ENCODE data around the gene MACROD2. TPM values are rescaled to one million over a fixed set of nuclear protein-coding genes. Genes with fewer than 3 reads are reported as not detected.

The MACROD2 gene
- total RNA-seq, 1 donor from 2014 or later: 3.8 TPM

- DNase-seq (ENCODE audit: low spot score): no peak
Measured at GRCh38 chr20:15682690-15683089, 1687.4 kb downstream of the MACROD2 start.

DNA sequence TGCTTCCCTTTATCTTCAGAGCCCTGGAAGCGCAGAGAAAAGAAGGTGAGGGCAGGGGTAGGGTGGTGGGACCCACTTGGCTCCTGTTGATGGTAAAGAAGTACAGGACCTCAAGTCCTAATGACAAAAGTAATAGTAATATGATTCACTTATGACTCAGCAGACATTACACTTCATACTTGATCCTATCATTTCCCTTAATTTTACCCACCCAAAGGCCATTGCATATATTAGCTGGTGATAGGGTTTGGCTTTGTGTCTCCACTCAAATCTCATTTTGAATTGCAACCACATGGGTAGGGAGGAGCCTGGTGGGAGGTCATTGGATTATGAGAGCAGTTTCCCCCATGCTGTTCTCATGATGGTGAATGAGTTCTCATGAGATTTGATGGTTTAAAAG lies 1697.3 kb downstream of the MACROD2 start:
- DNase-seq (ENCODE audit: low spot score): no peak

- no peak for DNase-seq (ENCODE audit: low spot score)
Measured at GRCh38 chr20:15699431-15700146, 1704.3 kb downstream of the MACROD2 start.

GRCh38 chr20:15700147-15700765 lies 1704.9 kb downstream of the MACROD2 start:
- DNase-seq (ENCODE audit: low spot score): no peak

- DNase-seq (ENCODE audit: low spot score): no peak
Measured at GRCh38 chr20:15702161-15702560, 1706.8 kb downstream of the MACROD2 start.

GRCh38 chr20:15703171-15703911 lies 1708.0 kb downstream of the MACROD2 start:
- DNase-seq (ENCODE audit: low spot score): no peak

DNA sequence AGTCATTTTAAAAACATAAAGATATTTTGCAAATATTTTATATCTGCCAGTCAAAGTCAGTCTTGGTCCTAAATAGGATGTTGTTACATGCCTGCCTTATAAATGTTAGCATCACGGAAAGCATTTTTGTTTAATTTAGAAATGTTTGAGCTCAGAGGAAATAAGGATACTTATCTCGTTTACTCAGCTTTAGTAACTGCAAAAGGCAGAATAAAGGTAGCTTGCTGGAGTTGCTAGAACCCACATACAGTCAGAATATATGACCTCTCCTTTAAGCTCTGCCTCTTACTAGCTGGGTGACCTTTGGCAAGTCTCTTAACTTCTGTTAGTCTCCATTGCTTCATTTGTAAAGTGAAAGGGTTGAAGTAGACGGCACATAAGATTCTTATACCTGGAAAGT lies 1710.7 kb downstream of the MACROD2 start:
- DNase-seq (ENCODE audit: low spot score): no peak

DNA sequence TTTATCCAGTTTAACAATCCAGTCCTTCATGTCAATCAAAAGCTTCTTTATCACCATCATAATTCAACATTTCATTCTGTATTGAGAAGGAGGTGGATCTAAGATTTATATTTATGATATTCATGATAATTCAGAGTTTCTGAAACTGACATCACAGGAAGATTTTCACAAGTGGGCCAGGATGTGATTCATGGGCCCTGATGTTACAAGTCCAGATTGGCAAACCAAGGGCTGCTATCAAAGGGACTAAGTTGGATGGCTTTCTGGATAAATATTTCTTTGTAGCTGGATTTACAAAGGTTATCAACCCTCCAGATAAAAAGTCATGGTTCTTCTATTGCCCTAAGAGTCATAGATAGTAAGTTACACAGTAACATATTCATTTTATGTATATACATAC lies 1711.4 kb downstream of the MACROD2 start:
- DNase-seq (ENCODE audit: low spot score): no peak

- no peak for DNase-seq (ENCODE audit: low spot score)
Measured at GRCh38 chr20:15708984-15709598, 1713.8 kb downstream of the MACROD2 start.

GRCh38 chr20:15710636-15711035 lies 1715.3 kb downstream of the MACROD2 start:
- DNase-seq (ENCODE audit: low spot score): no peak

GRCh38 chr20:15711177-15711576 lies 1715.9 kb downstream of the MACROD2 start:
- DNase-seq (ENCODE audit: low spot score): no peak

GRCh38 chr20:15716256-15716655 lies 1720.9 kb downstream of the MACROD2 start:
- DNase-seq (ENCODE audit: low spot score): no peak

GRCh38 chr20:15726416-15726815 lies 1731.1 kb downstream of the MACROD2 start:
- DNase-seq (ENCODE audit: low spot score): no peak

GRCh38 chr20:15734052-15734451 lies 1738.7 kb downstream of the MACROD2 start:
- DNase-seq (ENCODE audit: low spot score): no peak

GRCh38 chr20:15739035-15739434 lies 1743.7 kb downstream of the MACROD2 start:
- no peak for DNase-seq (ENCODE audit: low spot score)

GRCh38 chr20:15740046-15740775 lies 1744.9 kb downstream of the MACROD2 start:
- DNase-seq (ENCODE audit: low spot score): no peak

DNA sequence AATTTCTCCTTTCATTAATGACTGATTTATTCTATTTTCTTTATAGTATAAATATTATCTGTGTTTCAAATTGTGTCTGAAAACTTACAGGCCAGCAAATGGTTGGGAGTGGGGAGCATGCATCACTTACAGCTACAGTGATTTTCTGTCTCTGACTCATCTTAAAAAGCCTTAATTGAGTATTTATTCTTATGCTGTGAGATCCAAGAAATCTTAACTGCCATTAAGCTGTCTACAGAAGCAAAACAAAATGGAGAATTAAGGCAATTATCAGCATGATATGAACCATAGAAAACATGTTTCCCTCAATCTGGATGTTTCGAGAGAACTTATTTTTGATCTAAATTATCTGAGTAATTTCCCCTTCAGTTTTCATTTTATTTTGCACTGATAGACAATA lies 1746.8 kb downstream of the MACROD2 start:
- no peak for DNase-seq (ENCODE audit: low spot score)

GRCh38 chr20:15742627-15743026 lies 1747.3 kb downstream of the MACROD2 start:
- DNase-seq (ENCODE audit: low spot score): no peak

DNA sequence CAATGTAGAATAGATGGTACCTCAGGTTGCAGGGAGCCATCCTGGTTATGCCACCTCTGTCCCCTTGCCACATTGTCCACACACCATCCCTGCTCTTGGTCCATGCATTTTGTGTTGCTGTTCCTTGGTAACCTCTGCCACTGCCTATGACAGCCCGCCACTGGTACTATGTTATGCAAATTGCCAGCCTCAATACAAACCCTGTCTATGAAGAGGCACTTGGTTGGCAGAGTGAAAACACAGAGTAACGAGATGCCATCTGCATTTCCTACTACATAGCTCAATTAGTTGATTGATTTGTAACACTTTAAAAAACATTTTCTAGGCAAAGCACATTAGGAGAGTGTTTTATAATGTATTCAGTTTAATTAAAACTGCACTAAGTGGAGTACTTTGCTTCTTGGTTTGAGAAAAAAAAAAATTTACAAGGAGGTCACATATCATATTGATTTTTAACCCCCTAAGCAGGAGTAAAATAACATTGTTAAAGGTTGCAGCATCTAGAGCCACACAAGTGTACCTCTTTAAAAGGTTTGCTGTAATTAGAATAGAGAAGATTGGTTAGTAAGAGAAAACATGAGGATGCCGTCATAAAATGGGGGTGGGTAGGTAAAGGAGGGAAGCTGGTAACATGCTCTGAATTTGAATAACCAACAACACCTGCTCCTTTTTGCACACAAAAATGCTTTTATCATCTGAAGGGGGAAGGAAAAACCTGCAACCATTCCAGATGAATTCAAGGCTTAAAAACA lies 1760.9 kb downstream of the MACROD2 start:
- DNase-seq (ENCODE audit: low spot score): no peak

DNA sequence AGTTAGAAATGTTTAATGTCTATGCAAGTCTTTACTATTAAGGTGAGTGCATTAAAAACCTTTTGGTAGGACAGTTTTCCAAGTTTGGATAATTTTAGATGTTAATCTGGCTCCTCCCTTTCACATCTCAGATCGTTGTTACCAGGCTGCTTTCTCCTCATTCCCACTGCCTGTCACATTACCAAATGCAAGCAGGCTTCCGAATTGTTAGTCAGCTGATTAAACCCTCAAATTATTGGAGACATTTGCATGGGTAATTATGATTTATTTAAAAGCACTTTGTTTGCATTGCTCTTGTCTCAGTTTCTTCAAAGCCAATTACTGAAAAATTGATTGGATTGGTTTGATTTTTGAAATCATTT lies 1761.4 kb downstream of the MACROD2 start:
- DNase-seq (ENCODE audit: low spot score): no peak

DNA sequence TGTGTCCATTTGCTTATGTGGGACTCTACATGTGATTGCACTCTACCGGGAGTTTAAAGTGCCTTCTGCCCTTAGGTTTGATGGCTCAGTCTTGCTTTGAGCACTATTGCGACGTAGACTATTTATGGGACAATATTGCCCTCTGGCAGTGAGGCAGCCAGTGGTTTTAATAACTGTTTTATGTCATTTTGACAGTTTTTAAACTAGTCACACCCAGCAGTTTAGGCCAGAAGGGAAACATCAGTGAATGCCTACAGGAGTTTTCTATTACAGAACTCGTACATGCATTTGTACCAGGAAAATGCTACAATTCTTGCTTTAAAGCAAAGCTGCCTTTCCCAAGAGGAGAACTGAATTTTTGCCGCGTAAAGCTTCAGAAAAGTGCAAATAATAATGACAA lies 1764.3 kb downstream of the MACROD2 start:
- no peak for DNase-seq (ENCODE audit: low spot score)

Measured in mesenteric fat pad (tissue), 1 donor.